Muscle layer of colon (tissue), 2 donors: Measurements from ENCODE around the gene GRIA4.
A peak's percentile ranks its signal among the peaks of the same experiment; 100 is the strongest.

Experiments used
- H3K27ac ChIP-seq: one replicate; pipeline ENCODE4 v1.7.0; 2013; ENCODE audit warnings: low read depth, mild to moderate bottlenecking, low read length, moderate library complexity
- H3K27me3 ChIP-seq, 2 donors: one replicate each; pipeline ENCODE4 v1.7.0; 2013; ENCODE audit warnings: low read length in 2 of 2, mild to moderate bottlenecking in 2 of 2; ENCODE audit not compliant: insufficient read depth in 2 of 2, control insufficient read depth in 1 of 2
- H3K36me3 ChIP-seq: one replicate; pipeline ENCODE4 v1.7.0; 2013; ENCODE audit warnings: mild to moderate bottlenecking, low read length; ENCODE audit not compliant: insufficient read depth
- H3K4me1 ChIP-seq: one replicate; pipeline ENCODE4 v1.7.0; 2013; ENCODE audit warnings: mild to moderate bottlenecking, low read length; ENCODE audit not compliant: insufficient read depth
- H3K4me3 ChIP-seq, 2 donors: one replicate each; pipeline ENCODE4 v1.7.0; 2013; ENCODE audit warnings: low read length in 2 of 2, low read depth in 1 of 2, mild to moderate bottlenecking in 1 of 2, moderate library complexity in 1 of 2
- H3K9ac ChIP-seq: one replicate; pipeline ENCODE4 v1.7.0; 2013; ENCODE audit warnings: low read length
- H3K9me3 ChIP-seq: one replicate; pipeline ENCODE4 v1.7.0; 2013; ENCODE audit warnings: mild to moderate bottlenecking, low read length
- donor health status: abdominal sarcoma.
- donor health status: Adenocarcinoma of cecum.

Gene GRIA4

DNA sequence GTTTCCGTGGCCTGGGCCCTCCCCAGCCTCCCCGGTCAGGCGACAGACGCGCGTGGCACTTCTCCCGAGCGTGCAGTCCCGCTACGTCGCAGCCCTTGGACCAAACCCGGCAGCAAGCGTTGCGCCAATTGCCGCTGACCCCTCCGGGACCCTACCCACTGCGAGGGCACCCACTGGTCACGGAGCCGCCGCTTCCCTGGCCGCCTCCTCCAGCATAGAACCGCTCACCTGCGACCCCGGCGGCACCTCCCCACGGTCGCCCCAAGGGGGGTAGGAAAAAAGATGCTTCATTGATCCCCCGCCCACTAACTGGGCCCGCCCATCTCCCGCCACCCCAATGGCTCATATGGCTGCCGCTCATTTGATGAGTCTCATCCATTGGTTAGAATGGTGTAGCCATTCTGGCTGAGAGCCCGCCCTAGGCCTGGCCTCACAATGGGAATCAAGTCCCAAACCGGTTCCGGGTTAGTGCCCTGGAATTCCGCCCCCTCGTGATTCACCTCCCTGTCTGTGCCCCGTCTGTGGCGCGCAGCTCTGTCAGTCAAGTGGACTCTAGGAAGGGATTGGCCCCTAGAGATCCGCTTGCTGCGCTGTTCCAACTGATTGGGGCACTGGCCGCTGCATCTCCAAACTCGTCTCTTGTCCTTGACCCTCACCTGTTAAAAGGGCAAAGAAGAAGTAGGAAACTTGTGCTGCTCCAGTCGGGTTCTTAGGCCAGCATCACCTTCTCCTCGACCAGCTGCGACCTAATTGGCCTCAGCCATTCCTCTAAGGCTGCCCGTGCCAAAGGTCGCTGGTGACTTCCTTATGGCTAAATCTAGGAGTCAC is 412.3 kb downstream of the GRIA4 start, which contains the start of gene MSANTD4:
Gene MSANTD4 (minus strand): TSS at position 274 of the 828 bp plus-strand sequence. CDS start 11,323 bp downstream, outside the sequence.
- Histone ChIP-seq H3K9ac (peak within 1 kb of the TSS; percentile 50), H3K4me3 (peak within 1 kb of the TSS; percentile 87 to 99), H3K36me3 (no peaks in the 10 kb centered on the region), H3K9me3 (no peaks in the 10 kb centered on the region), H3K4me1 (peaks cover 27% of the 10 kb centered on the region), H3K27me3 (no peaks in the 10 kb centered on the region), H3K27ac (peak within 1 kb of the TSS; percentile 77)

DNA sequence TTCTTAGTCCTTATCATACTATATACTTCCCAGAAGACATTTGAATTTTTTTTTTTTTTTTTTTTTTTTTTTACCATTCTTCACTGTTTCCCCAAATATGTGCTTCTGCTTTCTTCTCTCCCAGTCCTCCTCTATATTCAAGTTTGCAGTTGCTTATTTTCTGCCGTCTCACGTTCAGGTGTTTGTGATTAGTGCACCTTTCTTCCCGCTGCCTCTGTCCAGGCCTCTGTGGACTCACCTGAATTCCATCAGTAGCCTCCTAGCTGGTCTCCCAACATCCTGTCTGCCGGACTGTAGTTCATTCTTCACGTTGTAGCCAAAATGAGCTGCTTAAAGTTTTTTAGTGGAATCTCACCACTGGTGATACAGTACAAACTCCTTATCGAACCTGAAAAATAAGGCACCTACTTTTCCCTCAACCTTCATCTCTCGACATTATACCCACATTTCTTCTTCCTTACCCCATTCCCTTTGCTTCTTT is 413.0 kb downstream of the GRIA4 start:
- peaks cover 27% of the 10 kb centered on the region for H3K4me1 ChIP-seq
- H3K27ac ChIP-seq = peak overlapping the region; percentile 61
- H3K9me3 ChIP-seq = no peaks in the 10 kb centered on the region
- no peaks in the 10 kb centered on the region for H3K27me3 ChIP-seq
- peak overlapping the region; percentile 86 to 99 for H3K4me3 ChIP-seq
- no peak overlapping the region for H3K9ac ChIP-seq
- H3K36me3 ChIP-seq = no peaks in the 10 kb centered on the region

DNA sequence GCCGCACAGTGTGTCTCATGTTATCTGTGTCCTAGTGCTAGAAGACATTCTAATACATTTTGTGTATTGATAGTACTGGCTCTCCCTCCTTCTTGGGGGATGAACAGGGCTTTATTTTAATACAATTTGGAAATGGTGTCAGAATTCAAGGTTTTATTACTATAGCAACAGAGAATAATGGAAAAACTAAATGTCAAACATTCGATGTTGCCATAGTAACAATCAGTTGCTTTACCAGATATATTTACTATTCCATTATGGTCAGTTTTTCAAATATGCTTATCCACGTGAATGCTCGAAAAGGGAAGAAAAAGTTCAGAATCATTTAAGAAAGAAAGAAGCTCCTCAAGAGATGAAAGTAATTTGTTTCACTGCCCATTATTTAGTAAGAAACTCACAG is 420.7 kb downstream of the GRIA4 start:
- Histone ChIP-seq H3K27me3 (no peaks in the 10 kb centered on the region), H3K4me1 (no peaks in the 10 kb centered on the region), H3K27ac (no peak overlapping the region), H3K4me3 (no peak overlapping the region), H3K9me3 (no peaks in the 10 kb centered on the region), H3K9ac (no peak overlapping the region), H3K36me3 (no peaks in the 10 kb centered on the region)

DNA sequence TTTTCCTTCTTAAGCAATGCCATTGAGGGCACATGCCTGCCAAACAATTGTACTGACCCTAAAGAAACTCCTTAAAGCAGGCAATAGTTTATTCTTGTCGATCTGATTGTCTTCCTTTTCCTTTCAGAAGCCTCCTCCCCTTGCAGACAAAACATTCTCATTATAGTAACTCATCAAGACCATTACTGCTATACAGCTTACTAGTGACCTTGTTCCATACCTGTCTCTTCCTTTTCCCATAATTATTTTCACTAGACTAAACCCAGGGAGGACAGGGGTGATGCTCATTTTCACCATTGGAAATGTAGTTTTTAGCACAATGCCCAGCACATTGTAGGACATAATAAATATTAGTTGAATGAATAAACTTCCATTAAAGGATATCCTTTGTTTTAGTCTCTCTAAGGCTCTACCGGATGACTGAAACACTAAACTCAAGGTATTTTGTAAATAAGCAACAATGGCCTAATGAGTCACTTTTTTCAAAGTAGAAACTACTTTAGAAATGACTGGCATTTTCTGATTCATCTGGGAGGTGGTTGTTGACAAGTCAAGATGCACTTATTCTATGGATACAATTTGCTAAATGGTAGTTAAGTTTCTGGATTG is 421.4 kb downstream of the GRIA4 start:
- no peak overlapping the region for H3K4me3 ChIP-seq
- H3K9ac ChIP-seq = no peak overlapping the region
- H3K27ac ChIP-seq = no peak overlapping the region
- no peaks in the 10 kb centered on the region for H3K9me3 ChIP-seq
- H3K4me1 ChIP-seq = no peaks in the 10 kb centered on the region
- H3K27me3 ChIP-seq = no peaks in the 10 kb centered on the region
- H3K36me3 ChIP-seq = no peaks in the 10 kb centered on the region
